Heart right ventricle (tissue), 16 donors: ENCODE results near the gene PKP2. TPM values are rescaled to one million over a fixed set of nuclear protein-coding genes. Genes with fewer than 3 reads are reported as not detected.

Source experiments
- ATAC-seq, 8 donors: fragments of 200-7000 bp; cut with Tn5 transposase; one replicate each; pipeline ENCODE4 v1.9.1; 2020; ENCODE audit warnings: mild to moderate bottlenecking in 8 of 8, moderate library complexity in 8 of 8, moderate number of reproducible peaks in 1 of 8
- DNase-seq, 2 donors: peaks; one replicate each; pipeline ENCODE4 v3.0.0-alpha.2; 2020
- H3K27ac ChIP-seq, 10 donors: fragments of 200-600 bp; sonication (generic) in 2 of 10; one replicate each; pipeline versions ENCODE4 v1.5.0 to v1.8.0; 2020 to 2022; ENCODE audit warnings: mild to moderate bottlenecking in 3 of 10
- H3K27me3 ChIP-seq, 7 donors: fragments of 200-600 bp; one replicate each; pipeline ENCODE4 v1.8.0; 2021 to 2022; ENCODE audit warnings: mild to moderate bottlenecking in 2 of 7
- H3K36me3 ChIP-seq, 9 donors: fragments of 200-600 bp; sonication (generic) in 1 of 9; one replicate each; pipeline versions ENCODE4 v1.5.0 to v1.8.0; 2020 to 2022; ENCODE audit warnings: mild to moderate bottlenecking in 2 of 9
- H3K4me1 ChIP-seq, 9 donors: fragments of 200-600 bp; sonication (generic) in 1 of 9; one replicate each; pipeline versions ENCODE4 v1.5.0 to v1.8.0; 2020 to 2022; ENCODE audit warnings: mild to moderate bottlenecking in 4 of 9
- H3K4me3 ChIP-seq, 10 donors: fragments of 200-600 bp; sonication (generic) in 2 of 10; one replicate each; pipeline versions ENCODE4 v1.5.0 to v1.8.0; 2020 to 2022; ENCODE audit warnings: mild to moderate bottlenecking in 7 of 10, moderate library complexity in 2 of 10
- H3K9me3 ChIP-seq, 11 donors: fragments of 200-600 bp in 10 of 11; sonication (generic) in 2 of 11; one replicate each; pipeline versions ENCODE4 v1.5.0 to v1.8.0; 2013 to 2022; ENCODE audit warnings: mild to moderate bottlenecking in 2 of 11, control low read depth in 1 of 11, moderate library complexity in 1 of 11
- CTCF ChIP-seq, 9 donors: fragments of 200-600 bp; sonication (generic) in 2 of 9; IDR thresholded peaks; one replicate each; pipeline versions ENCODE4 v1.5.0 to v1.8.0; 2021 to 2022; ENCODE audit warnings: antibody characterized with exemption in 9 of 9, mild to moderate bottlenecking in 5 of 9, moderate library complexity in 1 of 9
- WGBS, 2 donors: extraction: QIAGEN DNeasy Blood & Tissue Kit; methylation state at CpG; one replicate each; pipeline ENCODE4 v1.1.7; 2013; ENCODE audit warnings: inconsistent platforms in 1 of 2; 5-methylcytosine and 5-hydroxymethylcytosine counted together
- intact Hi-C, 10 donors: fragments of 100-400 bp; cut with DNase I; formaldehyde crosslinking; loops; one replicate each; pipeline versions ENCODE4 v1.11.1 to v1.14.2; 2022
- polyA plus RNA-seq, 2 donors: library from polyadenylated mRNA; stranded (reverse); fragments of 200-250 nt; gene quantifications; one replicate each; pipeline ENCODE4 v1.2.3, GENCODE V29; 2013
- total RNA-seq, 10 donors: library from RNA; stranded (reverse); fragmentation: NEBNext Ultra II Directional in 3 of 10; extraction: Animal tissue kit (Norgen Biotek cat#: 25700) in 3 of 10; gene quantifications; one replicate each; pipeline versions ENCODE4 v1.2.1 to v1.2.4, GENCODE V29; 2021 to 2023
- donor health status: Arrhythmogenic right ventricular cardiomyopathy.
- donor health status: ischemic (EF 13 %, LVEDD 7.1; RV severe dilation, severe dysfunction).
- donor health status: healthy with polysubstance abuse.
- donor health status: DM: no; HTN: yes; CAD: no.
- donor health status: DM: no; HTN: no; CAD: no.
- donor health status: ischemic (EF 25% LVEDD 6.9; RV normal size, moderate dysfunction).
- donor health status: ischemic (EF 25% LVEDD 5.7; RV mildly dilated, moderate dysfunction).
- donor health status: healthy.
- donor health status: DM: yes; HTN: yes; CAD: no.
- donor health status: Ischemic cardiomyopathy.
- donor health status: ischemic (EF 35%, LVEDD 5.7; RV mildly dilated, moderate dysfunction).
- donor health status: nonischemic (EF 11% LVEDD 7.7; RV severe dilation, severe dysfunction).
- donor health status: DM: yes; HTN: yes; CAD: no.
- donor health status: PGD.
- donor health status: ischemic (EF 29% LVEDD 5.4; RV normal size, mild dysfunction).
- donor health status: nonischemic (EF 23%, LVEDD 6.1; RV moderate dilation, normal function).

PKP2 gene
- total and polyA plus RNA-seq, 12 donors = 92.3 to 639 (median 410) TPM

DNA sequence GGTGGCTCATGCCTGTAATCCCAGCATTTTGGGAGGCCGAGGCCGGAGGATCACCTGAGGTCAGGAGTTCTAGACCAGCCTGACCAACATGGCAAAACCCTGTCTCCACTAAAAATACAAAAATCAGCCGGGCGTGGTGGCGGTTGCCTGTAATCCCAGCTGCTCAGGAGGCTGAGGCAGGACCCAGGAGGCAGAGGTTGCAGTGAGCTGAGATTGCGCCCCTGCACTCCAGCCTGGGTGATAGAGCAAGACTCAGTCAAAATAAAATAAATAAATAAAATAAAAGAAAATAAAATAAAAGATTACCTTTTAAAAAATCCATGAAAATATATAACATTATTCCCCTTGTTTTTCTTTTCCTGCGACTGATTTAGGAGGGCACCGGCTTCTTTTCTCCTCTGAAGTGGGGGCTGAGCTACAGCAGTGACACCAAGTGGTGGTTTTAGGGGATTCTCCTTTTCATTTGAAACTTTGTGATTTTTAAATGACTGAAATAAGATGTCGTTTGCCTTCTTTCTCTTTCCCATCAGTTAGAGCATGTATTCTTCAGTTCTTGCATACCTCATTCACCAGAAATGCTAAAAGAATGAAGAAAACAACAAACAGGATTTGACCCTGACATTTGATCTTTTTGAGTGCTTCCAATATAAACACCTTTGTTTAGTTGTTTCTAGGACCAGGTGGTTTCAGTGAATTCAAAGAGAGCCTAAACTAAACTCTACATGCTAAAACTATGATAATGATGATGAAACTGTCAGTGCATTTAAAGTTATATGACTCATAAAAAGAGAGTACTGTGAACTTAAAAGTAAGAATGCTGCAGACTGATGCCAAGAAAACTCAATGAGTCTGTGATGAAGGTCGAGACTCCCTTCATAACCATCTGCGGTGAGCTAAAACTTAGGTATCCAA is 22.6 kb upstream of the PKP2 start:
- ATAC-seq (peak in 5 of 8 donors; percentile 35 to 72 (median 67)), DNase-seq (peak in 1 of 2 donors; percentile 9)
- Histone ChIP-seq H3K27ac (peak overlapping the region in 1 of 10 donors; percentile 30), H3K4me1 (peaks cover 0 to 4% (median 0%) of the 10 kb centered on the region in 9 donors), H3K27me3 (no peaks in the 10 kb centered on the region), H3K4me3 (no peak overlapping the region), H3K36me3 (no peaks in the 10 kb centered on the region), H3K9me3 (no peaks in the 10 kb centered on the region)
- peak; percentile 27 to 65 (median 55) for TF ChIP-seq CTCF (IDR thresholded peaks at IDR 0.05)
- 53 to 55% methylated on average over 11 of the region's 11 CpGs for whole genome bisulfite sequencing, 2 donors
- intact Hi-C loops = loop anchor here in 5 of 10 donors (1.0 to 10.0 kb wide), 5 partner anchors 154 to 164 kb away; partner anchors contain the start of gene YARS2 (in 2 of the 5)

GRCh38 chr12:32917094-32917611 is 20.6 kb upstream of the PKP2 start:
- no peak overlapping the region for H3K27ac ChIP-seq
- intact Hi-C loops = loop anchor here in 5 of 10 donors (2.0 to 10.0 kb wide), 5 partner anchors 152 to 162 kb away; partner anchors contain the start of gene YARS2 (in 2 of the 5)

DNA sequence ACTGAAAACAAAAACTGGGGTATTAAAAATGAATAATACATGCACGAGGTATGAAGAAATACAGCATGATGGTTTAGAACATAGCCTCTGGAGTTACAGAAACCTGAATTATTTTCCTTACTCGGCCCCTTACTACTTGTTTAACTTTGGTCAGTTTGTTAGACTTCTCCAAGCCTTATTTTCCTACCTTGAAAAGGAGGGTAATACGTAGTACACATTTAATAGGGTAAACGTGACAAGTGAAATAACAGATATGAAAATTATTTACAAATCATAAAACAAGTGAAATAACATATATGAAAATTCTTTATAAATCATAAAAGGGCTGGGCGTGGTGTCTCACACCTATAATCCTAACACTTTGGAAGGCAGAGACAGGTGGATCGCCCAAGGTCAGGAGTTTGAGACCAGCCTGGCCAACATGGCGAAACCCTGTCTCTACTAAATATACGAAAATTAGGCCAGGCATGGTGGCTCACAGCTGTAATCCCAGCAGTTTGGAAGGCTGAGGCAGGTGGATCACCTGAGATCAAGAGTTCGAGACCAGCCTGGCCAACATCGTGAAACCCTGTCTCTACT is 11.4 kb upstream of the PKP2 start:
- TF ChIP-seq CTCF (IDR thresholded peaks at IDR 0.05) = no peak
- intact Hi-C loops = loop anchor here in 1 of 10 donors (5.0 to 10.0 kb wide), 2 partner anchors 123 to 146 kb away; no protein-coding TSS in a partner anchor
- H3K4me1 ChIP-seq = peaks cover 0 to 5% (median 0%) of the 10 kb centered on the region in 9 donors
- no peak for DNase-seq
- no peak overlapping the region for H3K4me3 ChIP-seq
- no peak overlapping the region for H3K27ac ChIP-seq
- no peaks in the 10 kb centered on the region for H3K27me3 ChIP-seq
- ATAC-seq = no peak
- 90 to 92% methylated on average over 10 of the region's 10 CpGs for WGBS, 2 donors
- no peaks in the 10 kb centered on the region for H3K9me3 ChIP-seq
- H3K36me3 ChIP-seq = no peaks in the 10 kb centered on the region

More at GRCh38 chr12:32917094-32917611, 20.6 kb upstream of the PKP2 start:
- TF ChIP-seq CTCF (IDR thresholded peaks at IDR 0.05) = no peak
- H3K36me3 ChIP-seq = no peaks in the 10 kb centered on the region
- ATAC-seq (peak in 1 of 8 donors; percentile 47), DNase-seq (no peak)
- H3K9me3 ChIP-seq = no peaks in the 10 kb centered on the region
- peaks cover 0 to 4% (median 0%) of the 10 kb centered on the region in 9 donors for H3K4me1 ChIP-seq
- H3K27me3 ChIP-seq = no peaks in the 10 kb centered on the region
- H3K4me3 ChIP-seq = no peak overlapping the region

- Histone ChIP-seq H3K36me3 (no peaks in the 10 kb centered on the region), H3K27ac (no peak overlapping the region), H3K4me1 (peaks cover 0 to 6% (median 0%) of the 10 kb centered on the region in 9 donors), H3K9me3 (no peaks in the 10 kb centered on the region), H3K4me3 (no peak overlapping the region), H3K27me3 (no peaks in the 10 kb centered on the region)
- 63 to 79% methylated on average over 2 of the region's 2 CpGs for WGBS, 2 donors
- DNase-seq (no peak), ATAC-seq (no peak)
- TF ChIP-seq CTCF (IDR thresholded peaks at IDR 0.05) = no peak
- intact Hi-C loops = loop anchor here in 1 of 10 donors (5.0 to 10.0 kb wide), 2 partner anchors 122 to 145 kb away; no protein-coding TSS in a partner anchor
Measured at GRCh38 chr12:32907166-32907565, 10.6 kb upstream of the PKP2 start.
